H1 (cell line): ENCODE measurements around the gene CXADR. TPM values are rescaled to one million over a fixed set of nuclear protein-coding genes. Genes with fewer than 3 reads are reported as not detected.

Experiments
- ASH2L ChIP-seq: fragments of 200-600, 300-600 bp; sonication (generic); IDR thresholded peaks from one replicate; pipeline ENCODE4 v1.7.1; 2017; ENCODE audit warnings: low read length
- BACH1 ChIP-seq: IDR thresholded peaks from 2 replicates; pipeline ENCODE4 v1.6.1; 2012; ENCODE audit warnings: low read length, improper control_type of control experiment
- CREB1 ChIP-seq: IDR thresholded peaks from 2 replicates; pipeline ENCODE4 v1.6.1; 2012; ENCODE audit warnings: inconsistent platforms
- FOSL1 ChIP-seq: IDR thresholded peaks from 2 replicates; pipeline ENCODE4 v1.6.1; 2011; ENCODE audit warnings: mild to moderate bottlenecking, low read depth, low read length, moderate library complexity; ENCODE audit not compliant: insufficient read depth
- KDM4A ChIP-seq: IDR thresholded peaks from one replicate; pipeline ENCODE4 v1.7.1; 2012; ENCODE audit warnings: low read depth, mild to moderate bottlenecking, moderate library complexity, low read length, inconsistent platforms; ENCODE audit not compliant: severe bottlenecking
- NRF1 ChIP-seq: IDR thresholded peaks from 2 replicates; pipeline ENCODE4 v1.6.1; 2011; ENCODE audit warnings: mild to moderate bottlenecking, low read depth, low read length, improper control_type of control experiment
- POLR2A ChIP-seq, 2 experiments: IDR thresholded peaks; 1 replicate in 1 of 2; 2 replicates in 1 of 2; pipeline ENCODE4 v1.6.1; 2011; ENCODE audit warnings: low read depth in 2 of 2, low read length in 2 of 2, mild to moderate bottlenecking in 2 of 2; ENCODE audit errors: control extremely low read depth in 1 of 2
- POLR2AphosphoS5 ChIP-seq: IDR thresholded peaks from 2 replicates; pipeline ENCODE4 v1.6.1; 2011; ENCODE audit warnings: low read depth, low read length
- RBBP5 ChIP-seq: IDR thresholded peaks from 2 replicates; pipeline ENCODE4 v1.7.1; 2012; ENCODE audit warnings: low read depth, mild to moderate bottlenecking, inconsistent platforms, low read length, moderate library complexity, borderline replicate concordance
- SP4 ChIP-seq: IDR thresholded peaks from 2 replicates; pipeline ENCODE4 v1.6.1; 2012; ENCODE audit warnings: low read length, inconsistent platforms
- TAF1 ChIP-seq: IDR thresholded peaks from 2 replicates; pipeline ENCODE4 v1.6.1; 2011; ENCODE audit warnings: mild to moderate bottlenecking, low read depth, low read length
- TBP ChIP-seq: IDR thresholded peaks from 2 replicates; pipeline ENCODE4 v1.6.1; 2011; ENCODE audit warnings: low read depth, low read length, improper control_type of control experiment
- polyA plus RNA-seq, 7 experiments: library from polyadenylated mRNA; depleted of rRNA in 3 of 7; stranded (reverse) in 5 of 7; unstranded in 2 of 7; fragments of >200 nt in 5 of 7; fragments of 200-250 nt in 2 of 7; gene quantifications; 1 replicate in 5 of 7; 2 replicates in 1 of 7; 4 replicates in 1 of 7; pipeline versions ENCODE4 v1.2.1 to v1.2.3, GENCODE V29; 2011 to 2013; ENCODE audit warnings: missing spikeins in 2 of 7, mixed read lengths in 2 of 7
- total RNA-seq: library from RNA; stranded (reverse); fragmentation: NEBNext Ultra II Directional; extraction: Animal tissue kit (Norgen Biotek cat#: 25700); gene quantifications from 2 replicates; pipeline ENCODE4 v1.2.1, GENCODE V29; 2021
- TF ChIP-seq, protein P1 (sequence below): IDR thresholded peaks from 2 replicates; pipeline ENCODE4 v1.6.1; 2012; ENCODE audit warnings: inconsistent platforms
- TF ChIP-seq, protein P2 (sequence below): IDR thresholded peaks from 2 replicates; pipeline ENCODE4 v1.6.1; 2011; ENCODE audit warnings: low read depth, mild to moderate bottlenecking, low read length; ENCODE audit not compliant: insufficient read depth

Gene CXADR
- total and polyA plus RNA-seq, 2 of the 8 experiments (the other 6 are each of a cell fraction or from before 2014, with no cell fraction given) = 45.6 to 145 TPM

DNA sequence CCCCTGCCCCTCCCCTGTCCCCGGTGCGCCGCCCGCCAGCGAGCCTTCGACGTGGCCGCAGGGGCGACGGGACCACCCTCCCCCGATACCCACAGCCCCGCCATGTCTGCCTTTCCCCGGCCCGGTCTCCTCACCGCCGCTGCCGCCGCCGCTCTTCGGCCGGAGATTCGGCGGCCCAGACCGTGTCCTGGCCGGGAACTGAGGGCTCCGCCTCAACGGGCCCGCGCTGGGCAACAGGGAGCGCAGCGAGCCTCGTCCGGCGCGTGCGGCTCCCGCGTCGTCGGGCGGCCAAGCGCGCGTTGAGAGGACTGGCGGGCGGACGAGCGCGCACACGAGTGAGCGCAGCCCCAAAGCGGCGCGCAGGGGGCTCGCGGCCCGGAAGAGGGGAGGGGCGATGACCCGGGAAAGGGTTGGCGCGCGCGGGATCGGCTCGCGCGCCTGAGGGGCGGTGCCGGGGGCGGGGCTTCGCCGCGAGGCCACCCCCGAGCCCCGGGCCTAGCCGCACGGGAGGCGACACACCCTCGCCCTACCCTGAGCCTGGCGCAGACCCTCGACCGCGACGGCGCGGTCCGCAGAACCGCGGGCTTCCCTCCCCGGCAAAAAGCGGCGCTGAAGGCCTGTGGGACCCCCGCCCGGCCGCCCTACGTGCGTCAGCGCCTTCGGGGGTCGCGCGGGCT, 99.9 kb downstream of the CXADR start, which contains the start of gene BTG3 (continued):
- TF ChIP-seq CREB1 (0 out of 2 replicates have a peak, but pooled peaks have one; percentile 20), ASH2L (peak; percentile 97), POLR2AphosphoS5 (peak; percentile 93), NRF1 (0 out of 2 replicates have a peak, but pooled peaks have one; percentile 2), TBP (peak; percentile 78; the same call in 1 of the 2 replicates), TAF1 (peak; percentile 91), BACH1 (peak; percentile 75), RBBP5 (no peak), POLR2A (IDR thresholded peaks at IDR 0.05; ENCODE audit: control extremely low read depth in 1 of 2, low read depth in 2 of 2, low read length in 2 of 2) (peak; percentile 28 to 92), KDM4A (peak; percentile 35), SP4 (0 out of 2 replicates have a peak, but pooled peaks have one; percentile 44), FOSL1 (0 out of 2 replicates have a peak, but pooled peaks have one; percentile 1)
- TF ChIP-seq, protein P1, sequence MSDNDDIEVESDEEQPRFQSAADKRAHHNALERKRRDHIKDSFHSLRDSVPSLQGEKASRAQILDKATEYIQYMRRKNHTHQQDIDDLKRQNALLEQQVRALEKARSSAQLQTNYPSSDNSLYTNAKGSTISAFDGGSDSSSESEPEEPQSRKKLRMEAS = peak; percentile 85
- TF ChIP-seq, protein P2, sequence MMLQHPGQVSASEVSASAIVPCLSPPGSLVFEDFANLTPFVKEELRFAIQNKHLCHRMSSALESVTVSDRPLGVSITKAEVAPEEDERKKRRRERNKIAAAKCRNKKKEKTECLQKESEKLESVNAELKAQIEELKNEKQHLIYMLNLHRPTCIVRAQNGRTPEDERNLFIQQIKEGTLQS = no peak
